ENCODE measurements around the gene LEFTY1.

- TF ChIP-seq CTCF (IDR thresholded peaks at IDR 0.05; ENCODE audit: low read depth, low read length, poor library complexity, severe bottlenecking) = no peak
- no peak for TF ChIP-seq EZH2phosphoT487 (IDR thresholded peaks at IDR 0.05; ENCODE audit: borderline replicate concordance, low read length)
Measured at GRCh38 chr1:225930566-225930965, 41.6 kb upstream of the LEFTY1 start.

Measured in DOHH2 (cell line).